Ishikawa (cell line): ENCODE results near the gene ADCY1.

Experiments used
- CREB1 ChIP-seq: IDR thresholded peaks from 2 replicates; pipeline ENCODE4 v1.6.1; 2012; ENCODE audit warnings: low read depth
- EGR1 ChIP-seq: IDR thresholded peaks from 2 replicates; pipeline ENCODE4 v1.6.1; 2012
- EP300 ChIP-seq: IDR thresholded peaks from 2 replicates; pipeline ENCODE4 v1.6.1; 2012; ENCODE audit warnings: borderline replicate concordance
- NFIC ChIP-seq: IDR thresholded peaks from 2 replicates; pipeline ENCODE4 v1.6.1; 2012
- TAF1 ChIP-seq: IDR thresholded peaks from 2 replicates; pipeline ENCODE4 v1.6.1; 2012; ENCODE audit warnings: low read depth, mild to moderate bottlenecking
- TCF12 ChIP-seq: IDR thresholded peaks from 2 replicates; pipeline ENCODE4 v1.6.1; 2012; ENCODE audit warnings: low read depth
- TF ChIP-seq, protein P1 (sequence below): IDR thresholded peaks from 2 replicates; pipeline ENCODE4 v1.6.1; 2012

GRCh38 chr7:45578467-45578866, 4.3 kb downstream of the ADCY1 start:
- TF ChIP-seq EGR1 (no peak), CREB1 (no peak), EP300 (no peak), TCF12 (no peak), TAF1 (no peak), NFIC (no peak)
- TF ChIP-seq, protein P1, sequence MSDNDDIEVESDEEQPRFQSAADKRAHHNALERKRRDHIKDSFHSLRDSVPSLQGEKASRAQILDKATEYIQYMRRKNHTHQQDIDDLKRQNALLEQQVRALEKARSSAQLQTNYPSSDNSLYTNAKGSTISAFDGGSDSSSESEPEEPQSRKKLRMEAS: no peak
